GM12892 (cell line): ENCODE measurements around the gene LCE6A.

Experiments
- POLR2A ChIP-seq: IDR thresholded peaks from 2 replicates; pipeline ENCODE4 v1.6.1; 2011; ENCODE audit warnings: low read depth, low read length, control low read depth
- POLR2AphosphoS5 ChIP-seq: IDR thresholded peaks from 2 replicates; pipeline ENCODE4 v1.6.1; 2011; ENCODE audit warnings: low read depth, low read length, control low read depth
- TAF1 ChIP-seq: IDR thresholded peaks from 2 replicates; pipeline ENCODE4 v1.6.1; 2011; ENCODE audit warnings: low read depth, mild to moderate bottlenecking, control low read depth, low read length, borderline replicate concordance

DNA sequence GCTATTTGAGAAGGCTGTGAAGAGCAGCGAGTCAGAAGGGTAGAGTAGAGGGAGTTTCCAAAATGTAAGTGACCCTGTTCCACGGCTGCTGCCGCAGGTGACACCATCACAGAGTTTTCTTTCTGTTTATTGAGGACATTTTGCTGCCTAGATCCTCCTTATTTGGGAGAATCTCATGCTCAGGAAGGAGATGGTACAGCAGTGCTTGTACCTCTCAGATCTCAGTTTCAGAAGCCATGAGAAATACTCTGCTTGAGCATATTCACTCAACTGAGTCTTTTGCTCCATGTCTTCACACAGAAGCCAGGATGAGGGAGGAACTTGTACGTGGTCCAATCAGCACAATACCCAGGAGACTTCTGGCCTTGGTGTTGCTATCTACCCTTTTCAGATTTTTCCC is 18.7 kb downstream of the LCE6A start:
- TF ChIP-seq POLR2AphosphoS5 (no peak), TAF1 (no peak), POLR2A (no peak)
